Muscle of leg (tissue), 11 donors: ENCODE results near the gene SERPINB8. TPM values are rescaled to one million over a fixed set of nuclear protein-coding genes. Genes with fewer than 3 reads are reported as not detected.
A peak's percentile ranks its signal among the peaks of the same experiment; 100 is the strongest.

Experiments used
- DNase-seq: peaks from one replicate; pipeline ENCODE4 v3.0.0; 2013
- H3K27ac ChIP-seq: one replicate; pipeline ENCODE4 v1.5.1; 2013; ENCODE audit warnings: mild to moderate bottlenecking, low read length, control low read depth
- H3K27me3 ChIP-seq: one replicate; pipeline ENCODE4 v1.6.1; 2013; ENCODE audit warnings: low read length; ENCODE audit not compliant: control insufficient read depth, insufficient read depth
- H3K36me3 ChIP-seq: one replicate; pipeline ENCODE4 v1.6.1; 2013; ENCODE audit warnings: low read length; ENCODE audit not compliant: control insufficient read depth, insufficient read depth
- H3K4me1 ChIP-seq: one replicate; pipeline ENCODE4 v1.6.1; 2013; ENCODE audit warnings: low read length; ENCODE audit not compliant: control insufficient read depth, insufficient read depth
- H3K4me3 ChIP-seq: one replicate; pipeline ENCODE4 v1.5.1; 2013; ENCODE audit warnings: low read length, control low read depth
- H3K9me3 ChIP-seq: replicated peaks from 2 replicates; pipeline ENCODE4 v1.6.1; 2013; ENCODE audit warnings: low read depth, low read length; ENCODE audit not compliant: control insufficient read depth
- WGBS: methylation state at CpG from one replicate; pipeline ENCODE4 v1.1.5; 2013; ENCODE audit warnings: missing lambda C conversion rate; ENCODE audit not compliant: insufficient coverage; 5-methylcytosine and 5-hydroxymethylcytosine counted together
- polyA plus RNA-seq, 8 donors: library from polyadenylated mRNA; unstranded; fragments of 120-200 nt; gene quantifications; one replicate each; pipeline versions ENCODE4 v1.2.1 to v1.2.3, GENCODE V29; 2013; ENCODE audit warnings: inconsistent platforms in 1 of 8, low replicate concordance in 1 of 8; ENCODE audit not compliant: insufficient read length in 8 of 8, insufficient read depth in 1 of 8
- total RNA-seq: library from RNA; stranded (reverse); fragments of 120-200 nt; gene quantifications from one replicate; pipeline ENCODE4 v1.2.4, GENCODE V29; 2013

SERPINB8 gene
- total and polyA plus RNA-seq, 9 donors, result 0.93 to 2.6 (median 1.6) TPM

- DNase-seq, result no peak
- 100% methylated on average over 3 of the region's 3 CpGs for WGBS
- no peak overlapping the region for H3K27ac ChIP-seq
- H3K36me3 ChIP-seq, result no peaks in the 10 kb centered on the region
- no peaks in the 10 kb centered on the region for H3K9me3 ChIP-seq
- H3K4me3 ChIP-seq, result no peak overlapping the region
- no peaks in the 10 kb centered on the region for H3K27me3 ChIP-seq
- H3K4me1 ChIP-seq, result no peaks in the 10 kb centered on the region
These were observed 39.4 kb downstream of the SERPINB8 start for GRCh38 chr18:64009305-64009704.

- DNase-seq, result no peak
- Histone ChIP-seq H3K36me3 (no peaks in the 10 kb centered on the region), H3K4me1 (no peaks in the 10 kb centered on the region), H3K27me3 (no peaks in the 10 kb centered on the region), H3K27ac (no peak overlapping the region), H3K9me3 (no peaks in the 10 kb centered on the region), H3K4me3 (no peak overlapping the region)
- WGBS, result 75% methylated on average over 2 of the region's 2 CpGs
These were observed 41.6 kb downstream of the SERPINB8 start for GRCh38 chr18:64011513-64011912.

DNA sequence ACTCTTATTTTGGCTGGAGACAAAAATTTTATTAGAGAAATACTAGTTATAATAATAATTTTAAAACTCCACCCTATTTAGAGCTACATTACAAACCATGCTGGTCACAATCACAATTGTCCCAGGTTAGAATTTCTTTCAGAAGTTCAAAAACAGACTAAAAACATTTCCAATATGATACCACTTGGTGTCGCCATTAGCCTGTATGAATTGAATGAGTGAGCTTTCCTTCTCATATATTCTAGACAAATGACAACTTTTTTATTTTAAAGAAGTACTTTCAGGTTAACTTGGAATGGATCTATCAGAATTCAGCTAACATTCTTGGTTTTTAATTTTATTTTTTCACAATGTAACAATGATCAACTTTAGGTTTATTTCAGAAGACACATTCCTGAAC, 48.0 kb downstream of the SERPINB8 start:
- DNase-seq, result peak; percentile 39
- Histone ChIP-seq H3K27ac (no peak overlapping the region), H3K36me3 (no peaks in the 10 kb centered on the region), H3K4me1 (no peaks in the 10 kb centered on the region), H3K4me3 (no peak overlapping the region), H3K27me3 (no peaks in the 10 kb centered on the region), H3K9me3 (no peaks in the 10 kb centered on the region)
- no CpG with 5 or more reads among the region's 1 CpG for WGBS

- no peaks in the 10 kb centered on the region for H3K9me3 ChIP-seq
- no peaks in the 10 kb centered on the region for H3K27me3 ChIP-seq
- no peak overlapping the region for H3K27ac ChIP-seq
- 60% methylated on average over 1 of the region's 3 CpGs for WGBS
- no peaks in the 10 kb centered on the region for H3K36me3 ChIP-seq
- H3K4me1 ChIP-seq, result no peaks in the 10 kb centered on the region
- no peak overlapping the region for H3K4me3 ChIP-seq
- no peak for DNase-seq
These were observed 50.3 kb downstream of the SERPINB8 start for GRCh38 chr18:64019922-64020756.

GRCh38 chr18:64026350-64026749, 56.5 kb downstream of the SERPINB8 start:
- H3K4me1 ChIP-seq, result no peaks in the 10 kb centered on the region
- DNase-seq, result no peak
- WGBS, result 97% methylated on average over 19 of the region's 20 CpGs
- H3K36me3 ChIP-seq, result no peaks in the 10 kb centered on the region
- no peak overlapping the region for H3K27ac ChIP-seq
- no peaks in the 10 kb centered on the region for H3K9me3 ChIP-seq
- H3K27me3 ChIP-seq, result no peaks in the 10 kb centered on the region
- H3K4me3 ChIP-seq, result no peak overlapping the region

- no peaks in the 10 kb centered on the region for H3K4me1 ChIP-seq
- DNase-seq, result no peak
- H3K36me3 ChIP-seq, result no peaks in the 10 kb centered on the region
- H3K27me3 ChIP-seq, result no peaks in the 10 kb centered on the region
- no peak overlapping the region for H3K4me3 ChIP-seq
- no peaks in the 10 kb centered on the region for H3K9me3 ChIP-seq
- 100% methylated on average over 1 of the region's 4 CpGs for WGBS
- H3K27ac ChIP-seq, result no peak overlapping the region
These were observed 58.2 kb downstream of the SERPINB8 start for GRCh38 chr18:64027931-64028695.

DNA sequence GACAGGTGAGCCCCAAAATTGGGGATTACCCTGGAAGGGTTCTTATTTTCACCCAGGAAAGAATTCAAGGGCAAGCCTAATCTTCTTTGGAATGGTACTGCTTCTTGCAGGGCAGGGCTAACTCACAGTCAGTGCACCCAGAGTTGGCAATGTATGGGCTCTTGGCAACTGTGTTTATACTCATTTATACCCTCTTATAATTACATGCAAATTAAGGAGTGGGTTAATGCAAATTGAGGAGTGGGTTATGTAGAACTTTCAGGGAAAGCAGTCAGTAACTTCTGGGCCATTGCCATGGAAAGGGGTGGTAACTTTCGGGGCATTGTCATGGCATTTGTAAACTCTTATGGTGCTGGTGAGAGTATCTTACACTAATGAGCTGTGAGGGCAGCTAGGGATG, 59.2 kb downstream of the SERPINB8 start:
- Histone ChIP-seq H3K27me3 (no peaks in the 10 kb centered on the region), H3K4me3 (no peak overlapping the region), H3K4me1 (no peaks in the 10 kb centered on the region), H3K36me3 (no peaks in the 10 kb centered on the region), H3K27ac (no peak overlapping the region), H3K9me3 (no peaks in the 10 kb centered on the region)
- WGBS, result 50% methylated on average over 1 of the region's 1 CpG
- no peak for DNase-seq

- no CpG with 5 or more reads among the region's 3 CpGs for WGBS
- Histone ChIP-seq H3K27ac (no peak overlapping the region), H3K4me1 (no peaks in the 10 kb centered on the region), H3K9me3 (no peaks in the 10 kb centered on the region), H3K27me3 (no peaks in the 10 kb centered on the region), H3K36me3 (no peaks in the 10 kb centered on the region), H3K4me3 (no peak overlapping the region)
- no peak for DNase-seq
These were observed 61.5 kb downstream of the SERPINB8 start for GRCh38 chr18:64031411-64031810.

- Histone ChIP-seq H3K36me3 (no peaks in the 10 kb centered on the region), H3K4me1 (no peaks in the 10 kb centered on the region), H3K27me3 (no peaks in the 10 kb centered on the region), H3K9me3 (no peaks in the 10 kb centered on the region), H3K4me3 (no peak overlapping the region), H3K27ac (no peak overlapping the region)
- WGBS, result 45% methylated on average over 5 of the region's 6 CpGs
- DNase-seq, result no peak
These were observed 62.4 kb downstream of the SERPINB8 start for GRCh38 chr18:64032312-64032711.

GRCh38 chr18:64037812-64038414, 68.0 kb downstream of the SERPINB8 start:
- Histone ChIP-seq H3K27me3 (no peaks in the 10 kb centered on the region), H3K4me1 (no peaks in the 10 kb centered on the region), H3K27ac (no peak overlapping the region), H3K36me3 (no peaks in the 10 kb centered on the region), H3K4me3 (no peak overlapping the region), H3K9me3 (no peaks in the 10 kb centered on the region)
- WGBS, result no CpG with 5 or more reads among the region's 3 CpGs
- DNase-seq, result peak; percentile 34
